Measurements from ENCODE around the gene NF2.

DNA sequence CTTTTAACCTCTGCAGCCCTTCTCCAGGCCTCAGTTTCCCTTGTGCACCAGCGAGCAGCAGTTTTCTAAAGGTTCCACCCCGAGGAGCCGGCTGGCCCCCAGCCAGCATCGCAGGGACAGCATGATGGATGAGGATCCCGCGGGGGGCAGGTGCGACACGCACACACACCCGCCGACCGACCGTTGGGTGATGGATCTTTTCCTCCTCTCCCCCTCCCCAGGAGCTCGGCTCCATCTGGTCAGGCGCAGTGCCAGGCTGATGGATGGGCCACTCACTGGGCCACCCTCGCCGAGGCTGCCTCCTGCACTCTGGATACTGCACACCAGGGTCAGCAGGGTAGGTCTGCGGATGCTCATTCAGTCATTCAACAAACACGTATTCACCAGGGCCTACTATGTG lies 103.6 kb downstream of the NF2 start:
- TF ChIP-seq, protein P1, sequence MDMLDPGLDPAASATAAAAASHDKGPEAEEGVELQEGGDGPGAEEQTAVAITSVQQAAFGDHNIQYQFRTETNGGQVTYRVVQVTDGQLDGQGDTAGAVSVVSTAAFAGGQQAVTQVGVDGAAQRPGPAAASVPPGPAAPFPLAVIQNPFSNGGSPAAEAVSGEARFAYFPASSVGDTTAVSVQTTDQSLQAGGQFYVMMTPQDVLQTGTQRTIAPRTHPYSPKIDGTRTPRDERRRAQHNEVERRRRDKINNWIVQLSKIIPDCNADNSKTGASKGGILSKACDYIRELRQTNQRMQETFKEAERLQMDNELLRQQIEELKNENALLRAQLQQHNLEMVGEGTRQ (IDR thresholded peaks at IDR 0.05): no peak
- TF ChIP-seq CTCF (IDR thresholded peaks at IDR 0.05): no peak
- TF ChIP-seq HMGXB4 (CRISPR knock-in tag; IDR thresholded peaks at IDR 0.05; ENCODE audit: borderline replicate concordance): no peak
- TF ChIP-seq ZC3H11A (IDR thresholded peaks at IDR 0.05): no peak
- TF ChIP-seq, protein P2, sequence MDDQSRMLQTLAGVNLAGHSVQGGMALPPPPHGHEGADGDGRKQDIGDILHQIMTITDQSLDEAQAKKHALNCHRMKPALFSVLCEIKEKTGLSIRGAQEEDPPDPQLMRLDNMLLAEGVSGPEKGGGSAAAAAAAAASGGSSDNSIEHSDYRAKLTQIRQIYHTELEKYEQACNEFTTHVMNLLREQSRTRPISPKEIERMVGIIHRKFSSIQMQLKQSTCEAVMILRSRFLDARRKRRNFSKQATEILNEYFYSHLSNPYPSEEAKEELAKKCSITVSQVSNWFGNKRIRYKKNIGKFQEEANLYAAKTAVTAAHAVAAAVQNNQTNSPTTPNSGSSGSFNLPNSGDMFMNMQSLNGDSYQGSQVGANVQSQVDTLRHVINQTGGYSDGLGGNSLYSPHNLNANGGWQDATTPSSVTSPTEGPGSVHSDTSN (IDR thresholded peaks at IDR 0.05): no peak
- TF ChIP-seq RFX5 (IDR thresholded peaks at IDR 0.05): no peak
- TF ChIP-seq RAD21 (conservative IDR thresholded peaks at IDR 0.05 in 1 of 2, IDR thresholded peaks at IDR 0.05 in 1 of 2): no peak
- TF ChIP-seq POLR2A (IDR thresholded peaks at IDR 0.05; ENCODE audit: low read length): no peak
- no peak for TF ChIP-seq NPAS2 (CRISPR knock-in tag; IDR thresholded peaks at IDR 0.05; ENCODE audit: borderline replicate concordance)
- no peak for TF ChIP-seq SMC3 (IDR thresholded peaks at IDR 0.05)
- TF ChIP-seq JUNB (IDR thresholded peaks at IDR 0.05): no peak
- TF ChIP-seq, protein P3, sequence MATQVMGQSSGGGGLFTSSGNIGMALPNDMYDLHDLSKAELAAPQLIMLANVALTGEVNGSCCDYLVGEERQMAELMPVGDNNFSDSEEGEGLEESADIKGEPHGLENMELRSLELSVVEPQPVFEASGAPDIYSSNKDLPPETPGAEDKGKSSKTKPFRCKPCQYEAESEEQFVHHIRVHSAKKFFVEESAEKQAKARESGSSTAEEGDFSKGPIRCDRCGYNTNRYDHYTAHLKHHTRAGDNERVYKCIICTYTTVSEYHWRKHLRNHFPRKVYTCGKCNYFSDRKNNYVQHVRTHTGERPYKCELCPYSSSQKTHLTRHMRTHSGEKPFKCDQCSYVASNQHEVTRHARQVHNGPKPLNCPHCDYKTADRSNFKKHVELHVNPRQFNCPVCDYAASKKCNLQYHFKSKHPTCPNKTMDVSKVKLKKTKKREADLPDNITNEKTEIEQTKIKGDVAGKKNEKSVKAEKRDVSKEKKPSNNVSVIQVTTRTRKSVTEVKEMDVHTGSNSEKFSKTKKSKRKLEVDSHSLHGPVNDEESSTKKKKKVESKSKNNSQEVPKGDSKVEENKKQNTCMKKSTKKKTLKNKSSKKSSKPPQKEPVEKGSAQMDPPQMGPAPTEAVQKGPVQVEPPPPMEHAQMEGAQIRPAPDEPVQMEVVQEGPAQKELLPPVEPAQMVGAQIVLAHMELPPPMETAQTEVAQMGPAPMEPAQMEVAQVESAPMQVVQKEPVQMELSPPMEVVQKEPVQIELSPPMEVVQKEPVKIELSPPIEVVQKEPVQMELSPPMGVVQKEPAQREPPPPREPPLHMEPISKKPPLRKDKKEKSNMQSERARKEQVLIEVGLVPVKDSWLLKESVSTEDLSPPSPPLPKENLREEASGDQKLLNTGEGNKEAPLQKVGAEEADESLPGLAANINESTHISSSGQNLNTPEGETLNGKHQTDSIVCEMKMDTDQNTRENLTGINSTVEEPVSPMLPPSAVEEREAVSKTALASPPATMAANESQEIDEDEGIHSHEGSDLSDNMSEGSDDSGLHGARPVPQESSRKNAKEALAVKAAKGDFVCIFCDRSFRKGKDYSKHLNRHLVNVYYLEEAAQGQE (IDR thresholded peaks at IDR 0.05): no peak
- TF ChIP-seq MYC (IDR thresholded peaks at IDR 0.05; ENCODE audit: borderline replicate concordance, low read length): no peak

Data from A549 (cell line).